Endothelial cell of umbilical vein (primary cell): ENCODE data around the gene GYPC.

Experiments
- CTCF ChIP-seq, 2 donors: IDR thresholded peaks; 1 replicate in 1 of 2; 2 replicates in 1 of 2; pipeline ENCODE4 v1.5.1; 2011; ENCODE audit warnings: low read length in 2 of 2, mild to moderate bottlenecking in 2 of 2, moderate library complexity in 2 of 2, control low read depth in 1 of 2, inconsistent platforms in 1 of 2, low read depth in 1 of 2; ENCODE audit not compliant: insufficient read depth in 1 of 2; ENCODE audit errors: extremely low read depth in 1 of 2
- EZH2 ChIP-seq: IDR thresholded peaks from 2 replicates; pipeline ENCODE4 v1.6.1; 2012; ENCODE audit warnings: borderline replicate concordance, low read depth, mild to moderate bottlenecking, moderate library complexity, low read length, inconsistent platforms; ENCODE audit not compliant: severe bottlenecking
- FOS ChIP-seq: IDR thresholded peaks from 2 replicates; pipeline ENCODE4 v1.6.1; 2011; ENCODE audit warnings: mild to moderate bottlenecking, low read length, moderate library complexity, borderline replicate concordance; ENCODE audit not compliant: insufficient read depth
- JUN ChIP-seq: IDR thresholded peaks from 2 replicates; pipeline ENCODE4 v1.6.1; 2011; ENCODE audit warnings: borderline replicate concordance, low read depth; ENCODE audit not compliant: insufficient read length, insufficient read depth

- TF ChIP-seq EZH2 (no peak), CTCF (IDR thresholded peaks at IDR 0.05; ENCODE audit: extremely low read depth in 1 of 2, insufficient read depth in 1 of 2, low read depth in 1 of 2, low read length in 2 of 2) (no peak), JUN (no peak), FOS (no peak)
Observed at GRCh38 chr2:126664234-126664633, 8.3 kb downstream of the GYPC start.
